NAMALWA (cell line): Measurements from ENCODE around the gene FAM13A.

Source experiments
- DNase-seq: peaks from one replicate; pipeline ENCODE4 v3.0.0-alpha.2; 2015; ENCODE audit warnings: low spot score

Gene FAM13A

DNA sequence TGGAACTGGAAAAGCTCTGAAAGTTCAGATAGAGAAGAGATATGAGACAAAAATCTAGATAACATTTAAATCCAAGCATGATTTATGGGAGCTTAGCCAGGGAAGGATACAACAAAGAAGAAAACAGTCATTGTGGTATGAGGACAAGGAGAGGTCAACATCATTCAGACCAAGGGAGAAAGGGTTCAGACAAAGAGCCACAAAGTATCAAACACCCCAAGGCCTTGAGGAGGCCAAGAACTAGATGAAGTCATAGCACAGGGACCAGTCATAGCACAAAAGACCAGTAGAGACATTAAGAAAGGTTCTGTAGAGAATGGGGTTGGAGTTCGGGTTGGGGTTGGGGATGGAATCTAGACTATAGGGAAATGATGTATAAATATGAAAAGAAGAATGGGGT is 282.0 kb downstream of the FAM13A start:
- DNase-seq: no peak

DNA sequence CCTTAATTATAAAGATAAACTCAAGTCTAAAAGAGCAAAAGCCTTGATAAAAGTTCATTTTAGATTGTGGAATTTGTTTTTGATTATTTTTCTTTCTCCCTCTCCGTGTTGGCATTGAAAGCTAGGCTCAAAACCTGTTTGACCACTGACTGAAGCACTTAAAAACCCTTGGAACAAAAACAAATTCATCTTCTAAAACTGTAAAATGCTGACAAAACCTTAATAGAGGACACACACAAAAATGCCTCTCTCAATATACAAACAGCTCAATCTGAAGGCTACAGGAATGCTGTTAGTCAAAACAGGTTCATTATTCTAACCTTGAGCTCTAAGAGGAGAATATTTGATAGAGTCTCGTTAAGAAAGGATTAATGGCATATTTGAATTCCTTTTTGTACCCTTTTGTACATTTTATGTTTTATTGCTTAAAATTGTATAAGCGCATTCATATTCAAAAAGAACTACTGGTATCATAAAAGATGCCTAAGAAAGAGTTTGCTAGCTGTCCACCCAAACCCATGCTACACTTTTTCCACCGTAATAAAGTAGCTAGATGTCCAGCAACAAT is 285.0 kb downstream of the FAM13A start:
- DNase-seq: no peak

- DNase-seq: no peak
Observed at GRCh38 chr4:88765729-88766128, 291.3 kb downstream of the FAM13A start.

- DNase-seq: no peak
Observed at GRCh38 chr4:88763075-88763474, 293.9 kb downstream of the FAM13A start.

DNA sequence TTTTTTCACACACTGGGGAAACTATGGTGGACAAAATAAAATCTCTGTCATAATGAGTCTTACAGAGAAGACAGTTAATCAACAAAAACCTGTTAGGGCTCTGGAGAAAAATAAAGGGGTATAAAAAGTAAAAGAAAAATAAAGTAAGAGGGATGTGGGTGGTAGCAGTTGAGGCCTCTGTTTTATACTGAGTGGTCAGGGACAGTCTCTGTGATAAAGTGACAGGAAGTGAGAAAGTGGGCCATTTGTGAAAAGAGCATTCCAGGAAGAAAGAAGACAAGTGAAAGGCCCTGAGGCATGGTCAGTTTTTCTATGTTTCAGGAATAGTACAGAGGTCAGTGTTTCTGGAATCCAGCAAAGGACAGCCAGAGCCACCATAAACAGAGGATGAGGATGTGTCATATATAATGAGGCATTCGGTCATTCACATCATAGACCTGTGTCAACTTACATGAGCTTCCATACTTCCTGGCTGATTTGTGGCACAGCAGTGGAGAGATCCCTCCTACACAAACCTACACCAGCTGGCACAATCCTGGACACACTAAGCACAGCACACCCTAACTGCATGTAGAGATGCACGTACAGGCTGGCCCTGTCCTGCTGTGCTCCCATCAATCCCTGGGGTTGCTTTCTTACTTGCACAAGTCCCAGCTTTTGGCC is 295.0 kb downstream of the FAM13A start:
- no peak for DNase-seq

DNA sequence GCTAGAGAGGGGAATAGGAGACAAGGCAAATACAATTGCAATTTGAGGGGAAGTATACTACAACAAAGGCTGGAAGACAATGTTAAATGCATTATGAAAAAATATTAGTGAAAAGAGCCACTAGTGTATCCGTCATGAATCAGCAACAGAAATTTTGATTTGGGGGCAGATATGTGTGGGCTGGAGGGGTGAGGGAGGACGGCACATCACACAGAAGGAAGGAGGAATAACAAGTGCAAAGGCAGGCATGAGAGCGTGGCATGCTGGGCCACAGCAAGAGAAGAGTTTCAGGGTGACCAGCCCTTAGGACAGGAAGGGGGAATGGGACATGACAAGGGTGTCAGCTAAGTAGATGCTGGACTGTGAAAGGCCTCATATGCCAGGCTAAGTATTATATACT is 295.6 kb downstream of the FAM13A start:
- no peak for DNase-seq

- DNase-seq: no peak
Observed at GRCh38 chr4:88759895-88760290, 297.1 kb downstream of the FAM13A start.

- no peak for DNase-seq
Observed at GRCh38 chr4:88759039-88759894, 297.7 kb downstream of the FAM13A start.

DNA sequence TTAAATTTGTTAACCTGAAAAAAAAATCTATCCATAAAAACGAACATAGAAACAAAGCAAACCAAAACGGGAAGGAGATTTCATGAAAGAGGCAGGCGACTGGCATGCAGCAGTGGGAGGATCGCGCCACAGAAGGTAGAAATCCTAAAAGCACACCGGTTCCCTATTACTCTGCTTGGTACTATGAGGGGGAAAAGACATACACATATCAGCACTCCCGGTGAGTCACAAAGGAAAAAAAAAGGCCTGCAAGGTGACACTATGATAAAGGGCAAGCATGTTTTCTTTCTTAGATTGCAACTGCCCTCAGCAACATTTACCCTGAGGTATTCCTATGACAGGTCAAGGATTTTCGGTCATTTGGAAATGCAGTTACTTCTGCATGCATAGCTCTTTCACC is 298.7 kb downstream of the FAM13A start:
- DNase-seq: no peak

- no peak for DNase-seq
Observed at GRCh38 chr4:88757776-88758175, 299.2 kb downstream of the FAM13A start.

DNA sequence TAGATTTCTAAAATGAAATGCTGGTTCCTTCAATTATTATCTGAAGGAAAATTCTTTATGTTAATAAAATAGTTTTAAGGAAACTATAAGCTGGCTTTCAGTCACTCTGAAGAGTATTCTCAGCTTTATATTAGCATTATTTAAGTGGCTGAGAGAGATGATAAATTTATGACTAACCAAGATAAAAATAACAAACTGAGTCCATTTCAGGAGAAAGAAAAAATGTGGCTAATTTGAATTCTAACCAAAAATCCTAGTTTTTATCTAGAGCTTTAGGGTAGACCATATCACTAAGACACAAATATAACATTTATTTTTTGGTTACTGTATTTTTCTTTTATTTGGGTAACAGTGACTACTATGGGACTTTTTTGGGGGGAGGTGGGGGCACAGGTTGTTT is 299.9 kb downstream of the FAM13A start:
- no peak for DNase-seq

DNA sequence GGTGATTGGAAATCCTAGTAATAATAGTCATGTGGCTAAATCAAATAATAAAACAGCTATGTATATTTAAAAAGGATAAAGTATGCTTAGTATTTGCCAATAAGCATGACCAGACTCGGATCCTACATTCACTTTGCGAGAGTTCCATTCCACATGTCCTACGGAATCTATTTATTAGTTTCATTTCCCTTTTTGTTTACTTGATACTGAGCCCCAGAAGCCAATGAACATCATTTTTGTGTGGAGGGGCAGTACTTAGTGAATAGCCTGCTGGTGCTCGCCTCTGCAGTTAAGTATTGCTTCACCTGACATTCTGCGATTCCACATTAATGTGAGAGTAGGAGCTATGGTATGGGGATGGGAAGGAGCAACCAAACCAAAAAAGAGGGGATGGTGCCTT is 300.8 kb downstream of the FAM13A start:
- no peak for DNase-seq

GRCh38 chr4:88755454-88755853 is 301.5 kb downstream of the FAM13A start:
- no peak for DNase-seq

GRCh38 chr4:88754796-88755195 is 302.2 kb downstream of the FAM13A start:
- no peak for DNase-seq

- DNase-seq: no peak
Observed at GRCh38 chr4:88753658-88754571, 303.1 kb downstream of the FAM13A start.

DNA sequence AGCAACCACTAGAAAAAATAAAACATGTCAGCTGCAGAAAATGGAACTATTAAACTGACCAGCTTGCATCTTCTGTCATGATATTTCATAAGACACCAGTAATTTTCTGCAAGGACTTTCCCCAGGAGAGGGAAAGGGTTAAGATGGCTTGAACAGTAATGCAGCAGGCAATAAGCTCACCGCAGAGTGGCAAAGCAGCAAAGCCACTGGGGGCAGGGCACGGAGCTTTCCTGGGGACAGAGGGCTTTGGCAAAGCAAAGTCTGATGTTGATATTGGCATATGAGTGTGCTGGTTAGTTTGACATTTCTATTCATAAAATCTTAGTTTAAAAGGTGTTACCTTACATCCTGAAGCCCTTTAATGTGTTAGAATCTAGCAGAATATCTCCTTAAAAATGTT is 304.2 kb downstream of the FAM13A start:
- no peak for DNase-seq

DNA sequence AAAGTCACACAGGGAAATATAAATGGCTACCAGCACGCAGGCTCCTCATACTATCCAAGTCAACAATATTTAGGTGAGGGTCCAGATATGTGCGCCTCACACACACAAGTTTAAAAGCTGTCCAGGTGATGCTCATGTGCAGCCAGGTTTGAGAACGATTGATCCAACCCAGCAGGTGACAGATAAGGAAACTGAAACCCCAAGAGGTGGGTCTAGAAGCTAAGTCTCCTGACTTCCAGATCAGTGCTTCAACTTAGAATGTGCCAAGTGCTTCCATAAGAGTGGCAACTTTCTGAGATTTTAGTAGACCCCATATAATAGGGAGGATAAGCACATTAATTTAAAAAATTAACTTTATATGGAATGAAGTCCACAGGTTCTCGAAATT is 304.9 kb downstream of the FAM13A start:
- no peak for DNase-seq

DNA sequence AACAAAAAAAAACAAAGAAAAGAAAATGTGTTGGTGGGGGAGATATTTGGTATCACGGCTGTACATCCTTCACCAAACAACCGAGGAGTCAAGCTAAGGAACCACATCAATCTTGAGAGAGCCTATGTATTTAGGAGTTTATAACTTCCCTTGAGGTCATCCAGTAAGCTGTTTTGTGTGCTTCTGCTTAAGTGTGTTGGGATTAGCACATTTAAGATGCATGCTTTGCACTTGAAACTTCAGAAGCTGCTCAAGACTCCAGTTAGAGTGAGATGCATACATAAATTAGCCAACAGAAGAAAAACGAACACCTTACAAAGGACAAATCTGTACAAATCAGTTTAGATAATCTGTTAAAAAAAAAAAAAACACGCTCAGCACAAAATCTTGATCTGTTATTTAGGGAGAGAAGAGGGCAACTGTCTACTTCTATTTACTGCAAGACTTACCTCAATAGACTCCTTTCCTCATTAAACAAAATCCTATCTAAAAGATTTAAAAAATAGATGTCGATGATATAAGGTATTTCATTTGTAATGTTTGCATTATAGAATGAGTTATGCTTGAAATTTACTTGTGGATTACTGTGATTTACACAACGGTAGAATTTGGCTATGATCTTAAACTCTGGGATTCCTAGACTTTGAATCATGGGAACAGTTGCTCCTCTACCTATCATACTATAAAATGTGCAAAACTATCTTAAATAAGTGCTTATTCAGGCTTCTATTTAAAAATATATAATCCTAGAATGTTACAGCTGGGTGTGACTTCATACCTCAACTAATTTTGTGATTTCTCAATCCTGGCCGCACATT is 305.5 kb downstream of the FAM13A start:
- no peak for DNase-seq

DNA sequence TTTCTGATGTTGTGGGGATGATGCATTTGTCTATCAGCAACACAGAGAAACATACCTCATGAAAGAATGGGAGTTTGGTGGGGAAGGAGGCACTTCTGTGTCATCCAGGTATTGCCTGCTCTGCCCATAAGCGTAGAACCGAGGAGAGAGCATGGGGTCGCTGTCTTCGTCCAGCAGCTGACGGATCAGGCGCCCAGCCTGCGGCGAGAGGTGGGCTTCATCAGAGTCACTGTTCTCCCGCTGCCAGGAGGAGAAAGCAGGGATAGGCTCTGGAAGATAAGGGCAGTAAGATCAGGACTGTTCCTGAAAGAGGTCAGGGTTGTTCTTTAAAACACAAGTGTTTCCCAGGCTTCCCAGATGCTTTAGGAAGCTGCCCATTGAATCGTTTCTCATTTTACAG is 306.6 kb downstream of the FAM13A start:
- DNase-seq: no peak

GRCh38 chr4:88747351-88747750 is 309.6 kb downstream of the FAM13A start:
- no peak for DNase-seq

DNA sequence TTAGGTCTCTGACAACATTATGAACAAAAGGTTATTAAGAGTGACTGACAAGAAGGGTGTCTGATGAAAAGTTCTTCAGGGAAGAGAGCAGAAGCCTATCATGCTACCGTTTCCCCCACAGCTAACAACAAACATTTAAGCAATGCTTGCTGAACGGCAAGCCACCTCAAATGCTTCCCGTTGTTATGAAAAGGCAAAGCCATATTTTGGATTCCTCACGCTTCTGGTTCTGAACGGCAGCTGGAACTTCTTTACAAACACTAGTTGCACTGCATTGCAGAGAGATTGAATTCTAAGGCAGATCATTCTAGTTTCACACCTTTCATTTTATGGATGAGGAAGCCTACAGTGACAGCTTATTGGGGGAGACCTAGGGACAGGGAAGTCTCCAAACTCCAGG is 310.8 kb downstream of the FAM13A start:
- DNase-seq: no peak
